Testis (tissue), 2 donors: ENCODE measurements around the gene JOSD2.

Source experiments
- CTCF ChIP-seq, 3 experiments: fragments of 450-650 bp in 2 of 3; fragments of 200-600 bp in 1 of 3; sonication (generic) in 1 of 3; IDR thresholded peaks; one replicate each; pipeline ENCODE4 v1.5.1; 2016 to 2019; ENCODE audit warnings: antibody characterized with exemption in 3 of 3, mild to moderate bottlenecking in 2 of 3, moderate library complexity in 1 of 3
- POLR2A ChIP-seq: fragments of 450-650 bp; IDR thresholded peaks from one replicate; pipeline ENCODE4 v1.6.1; 2017; ENCODE audit warnings: antibody characterized with exemption, mild to moderate bottlenecking, moderate library complexity

GRCh38 chr19:50510700-50511068 lies 307 bp downstream of the JOSD2 start:
- TF ChIP-seq CTCF (IDR thresholded peaks at IDR 0.05) (no peak), POLR2A (no peak)
